T-helper 1 cell treated with Interleukin-12 subunit alpha and Interleukin-12 subunit beta and Interleukin-4 antibody, amounts not matched to agents 30 μg/mL and 1 μg/mL, for 36 hours (primary cell): ENCODE measurements around the gene TOB2.

Experiments used
- H3K27ac Mint-ChIP-seq: one replicate; pipeline ENCODE4 v1.8.0; 2021; ENCODE audit warnings: mild to moderate bottlenecking, mixed read lengths
- H3K27me3 Mint-ChIP-seq: one replicate; pipeline ENCODE4 v1.8.0; 2021; ENCODE audit warnings: low read depth, mixed read lengths
- H3K36me3 Mint-ChIP-seq: one replicate; pipeline ENCODE4 v1.8.0; 2021; ENCODE audit warnings: low read depth, mixed read lengths
- H3K4me1 Mint-ChIP-seq: one replicate; pipeline ENCODE4 v1.8.0; 2021; ENCODE audit warnings: low read depth, mixed read lengths
- H3K4me3 Mint-ChIP-seq: one replicate; pipeline ENCODE4 v1.8.0; 2021; ENCODE audit warnings: mild to moderate bottlenecking, moderate library complexity, mixed read lengths
- H3K9me3 Mint-ChIP-seq: one replicate; pipeline ENCODE4 v1.8.0; 2021; ENCODE audit warnings: mixed read lengths

The TOB2 gene

GRCh38 chr22:41446639-41447434 lies at the start of gene TOB2:
TOB2 (minus strand) TSS chr22:41446801; CDS start chr22:41437345, 9,456 bp downstream.
- Mint-ChIP-seq H3K36me3 (peaks cover 13% of the 10 kb centered on the region), H3K9me3 (no peaks in the 10 kb centered on the region), H3K4me1 (peaks cover 20% of the 10 kb centered on the region), H3K27ac (peak within 1 kb of the TSS; percentile 95), H3K27me3 (no peaks in the 10 kb centered on the region), H3K4me3 (peak within 1 kb of the TSS; percentile 88)

- H3K27ac Mint-ChIP-seq: no peak overlapping the region
- no peaks in the 10 kb centered on the region for H3K9me3 Mint-ChIP-seq
- H3K36me3 Mint-ChIP-seq: no peaks in the 10 kb centered on the region
- H3K27me3 Mint-ChIP-seq: no peaks in the 10 kb centered on the region
- H3K4me3 Mint-ChIP-seq: no peak overlapping the region
- H3K4me1 Mint-ChIP-seq: peaks cover 3% of the 10 kb centered on the region
Measured at GRCh38 chr22:41491374-41492100, 44.9 kb upstream of the TOB2 start.

- Mint-ChIP-seq H3K9me3 (no peaks in the 10 kb centered on the region), H3K4me1 (peaks cover 7% of the 10 kb centered on the region), H3K4me3 (no peak overlapping the region), H3K27me3 (no peaks in the 10 kb centered on the region), H3K27ac (no peak overlapping the region), H3K36me3 (no peaks in the 10 kb centered on the region)
Measured at GRCh38 chr22:41488596-41489385, 42.2 kb upstream of the TOB2 start.

- H3K27ac Mint-ChIP-seq: no peak overlapping the region
- H3K9me3 Mint-ChIP-seq: no peaks in the 10 kb centered on the region
- H3K27me3 Mint-ChIP-seq: no peaks in the 10 kb centered on the region
- no peak overlapping the region for H3K4me3 Mint-ChIP-seq
- peaks cover 8% of the 10 kb centered on the region for H3K4me1 Mint-ChIP-seq
- H3K36me3 Mint-ChIP-seq: no peaks in the 10 kb centered on the region
Measured at GRCh38 chr22:41488076-41488475, 41.5 kb upstream of the TOB2 start.

GRCh38 chr22:41487037-41487935 lies 40.7 kb upstream of the TOB2 start:
- no peaks in the 10 kb centered on the region for H3K9me3 Mint-ChIP-seq
- H3K27me3 Mint-ChIP-seq: no peaks in the 10 kb centered on the region
- no peak overlapping the region for H3K27ac Mint-ChIP-seq
- peaks cover 14% of the 10 kb centered on the region for H3K4me1 Mint-ChIP-seq
- no peak overlapping the region for H3K4me3 Mint-ChIP-seq
- H3K36me3 Mint-ChIP-seq: no peaks in the 10 kb centered on the region

GRCh38 chr22:41485033-41485432 lies 38.4 kb upstream of the TOB2 start:
- Mint-ChIP-seq H3K4me1 (peaks cover 16% of the 10 kb centered on the region), H3K4me3 (no peak overlapping the region), H3K27ac (no peak overlapping the region), H3K36me3 (no peaks in the 10 kb centered on the region), H3K27me3 (no peaks in the 10 kb centered on the region), H3K9me3 (no peaks in the 10 kb centered on the region)

- H3K4me3 Mint-ChIP-seq: no peak overlapping the region
- peaks cover 16% of the 10 kb centered on the region for H3K4me1 Mint-ChIP-seq
- no peaks in the 10 kb centered on the region for H3K9me3 Mint-ChIP-seq
- H3K27ac Mint-ChIP-seq: no peak overlapping the region
- no peaks in the 10 kb centered on the region for H3K36me3 Mint-ChIP-seq
- no peaks in the 10 kb centered on the region for H3K27me3 Mint-ChIP-seq
Measured at GRCh38 chr22:41482319-41482935, 35.8 kb upstream of the TOB2 start.

GRCh38 chr22:41481925-41482318 lies 35.3 kb upstream of the TOB2 start:
- H3K4me3 Mint-ChIP-seq: no peak overlapping the region

GRCh38 chr22:41481131-41481830 lies 34.7 kb upstream of the TOB2 start:
- Mint-ChIP-seq H3K27ac (no peak overlapping the region), H3K4me3 (no peak overlapping the region)

More at GRCh38 chr22:41481925-41482318, 35.3 kb upstream of the TOB2 start:
- Mint-ChIP-seq H3K27me3 (no peaks in the 10 kb centered on the region), H3K4me1 (peaks cover 13% of the 10 kb centered on the region), H3K36me3 (no peaks in the 10 kb centered on the region), H3K27ac (no peak overlapping the region), H3K9me3 (no peaks in the 10 kb centered on the region)

GRCh38 chr22:41480397-41480735 lies 33.8 kb upstream of the TOB2 start:
- Mint-ChIP-seq H3K4me1 (peaks cover 10% of the 10 kb centered on the region), H3K4me3 (no peak overlapping the region), H3K36me3 (no peaks in the 10 kb centered on the region), H3K27ac (no peak overlapping the region), H3K27me3 (no peaks in the 10 kb centered on the region), H3K9me3 (no peaks in the 10 kb centered on the region)

More at GRCh38 chr22:41481131-41481830, 34.7 kb upstream of the TOB2 start:
- Mint-ChIP-seq H3K36me3 (no peaks in the 10 kb centered on the region), H3K27me3 (no peaks in the 10 kb centered on the region), H3K4me1 (peaks cover 13% of the 10 kb centered on the region), H3K9me3 (no peaks in the 10 kb centered on the region)

- Mint-ChIP-seq H3K27me3 (no peaks in the 10 kb centered on the region), H3K4me3 (no peak overlapping the region), H3K4me1 (peaks cover 10% of the 10 kb centered on the region), H3K27ac (no peak overlapping the region), H3K9me3 (no peaks in the 10 kb centered on the region), H3K36me3 (no peaks in the 10 kb centered on the region)
Measured at GRCh38 chr22:41479671-41480396, 33.2 kb upstream of the TOB2 start.

- H3K27me3 Mint-ChIP-seq: no peaks in the 10 kb centered on the region
- no peaks in the 10 kb centered on the region for H3K36me3 Mint-ChIP-seq
- H3K27ac Mint-ChIP-seq: no peak overlapping the region
- H3K4me1 Mint-ChIP-seq: peaks cover 10% of the 10 kb centered on the region
- no peaks in the 10 kb centered on the region for H3K9me3 Mint-ChIP-seq
- H3K4me3 Mint-ChIP-seq: no peak overlapping the region
Measured at GRCh38 chr22:41478891-41479521, 32.4 kb upstream of the TOB2 start.
